DOHH2 (cell line): ENCODE measurements around the gene LEMD1.

Experiments
- EZH2phosphoT487 ChIP-seq: fragments of 200-600 bp; sonication (generic); IDR thresholded peaks from 2 replicates; pipeline ENCODE4 v1.6.1; 2017; ENCODE audit warnings: borderline replicate concordance, mild to moderate bottlenecking, antibody characterized with exemption, low read length, moderate library complexity, mixed read lengths
- TF ChIP-seq, protein P1 (sequence below): fragments of 200-600 bp; sonication (generic); IDR thresholded peaks from one replicate; pipeline ENCODE4 v1.5.1; 2014; ENCODE audit warnings: antibody characterized with exemption, mild to moderate bottlenecking, low read depth, low read length; ENCODE audit not compliant: poor library complexity, severe bottlenecking

DNA sequence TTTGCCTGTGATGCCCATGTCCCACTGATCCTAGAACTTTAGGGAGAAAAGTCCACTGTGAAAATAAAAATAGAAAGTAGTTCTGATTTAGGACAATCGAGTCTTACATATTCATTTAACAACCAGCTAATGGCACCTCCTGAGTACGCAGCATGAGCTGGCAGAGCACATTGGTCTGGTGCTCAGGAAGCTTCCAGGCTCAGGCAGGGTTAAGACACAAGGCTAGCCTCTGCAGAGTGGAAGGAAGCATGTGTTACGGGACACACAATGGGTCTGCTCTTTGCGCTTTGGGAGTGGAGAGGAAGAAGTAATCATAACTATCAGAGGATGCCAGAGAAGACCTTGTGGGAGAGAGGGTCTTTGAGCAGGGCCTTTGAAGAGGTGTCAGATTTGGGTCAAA lies 61.0 kb downstream of the LEMD1 start:
- TF ChIP-seq, protein P1, sequence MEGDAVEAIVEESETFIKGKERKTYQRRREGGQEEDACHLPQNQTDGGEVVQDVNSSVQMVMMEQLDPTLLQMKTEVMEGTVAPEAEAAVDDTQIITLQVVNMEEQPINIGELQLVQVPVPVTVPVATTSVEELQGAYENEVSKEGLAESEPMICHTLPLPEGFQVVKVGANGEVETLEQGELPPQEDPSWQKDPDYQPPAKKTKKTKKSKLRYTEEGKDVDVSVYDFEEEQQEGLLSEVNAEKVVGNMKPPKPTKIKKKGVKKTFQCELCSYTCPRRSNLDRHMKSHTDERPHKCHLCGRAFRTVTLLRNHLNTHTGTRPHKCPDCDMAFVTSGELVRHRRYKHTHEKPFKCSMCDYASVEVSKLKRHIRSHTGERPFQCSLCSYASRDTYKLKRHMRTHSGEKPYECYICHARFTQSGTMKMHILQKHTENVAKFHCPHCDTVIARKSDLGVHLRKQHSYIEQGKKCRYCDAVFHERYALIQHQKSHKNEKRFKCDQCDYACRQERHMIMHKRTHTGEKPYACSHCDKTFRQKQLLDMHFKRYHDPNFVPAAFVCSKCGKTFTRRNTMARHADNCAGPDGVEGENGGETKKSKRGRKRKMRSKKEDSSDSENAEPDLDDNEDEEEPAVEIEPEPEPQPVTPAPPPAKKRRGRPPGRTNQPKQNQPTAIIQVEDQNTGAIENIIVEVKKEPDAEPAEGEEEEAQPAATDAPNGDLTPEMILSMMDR, result no peak
- TF ChIP-seq EZH2phosphoT487, result no peak
